Natural killer cell (primary cell): Measurements from ENCODE around the gene PIP5K1B. TPM values are rescaled to one million over a fixed set of nuclear protein-coding genes. Genes with fewer than 3 reads are reported as not detected.

Source experiments
- ATAC-seq, 3 donors: fragments of 150-1000 bp in 2 of 3; fragments of 200-7000 bp in 1 of 3; cut with Tn5 transposase; 1 replicate in 1 of 3; 2 replicates in 2 of 3; pipeline ENCODE4 v1.10.0; 2021; ENCODE audit warnings: mild to moderate bottlenecking in 2 of 3, moderate library complexity in 2 of 3
- DNase-seq, 2 donors: peaks; one replicate each; pipeline versions ENCODE4 v3.0.0 to v3.0.0-alpha.2; 2013 to 2021; ENCODE audit warnings: mixed read lengths in 1 of 2
- H3K27ac ChIP-seq: one replicate; pipeline ENCODE4 v1.5.1; 2013; ENCODE audit warnings: mild to moderate bottlenecking, low read length
- H3K27me3 ChIP-seq: one replicate; pipeline ENCODE4 v1.6.1; 2013; ENCODE audit warnings: low read length; ENCODE audit not compliant: control insufficient read depth, insufficient read depth
- H3K36me3 ChIP-seq: one replicate; pipeline ENCODE4 v1.6.1; 2013; ENCODE audit warnings: low read length; ENCODE audit not compliant: control insufficient read depth, insufficient read depth
- H3K4me1 ChIP-seq: one replicate; pipeline ENCODE4 v1.6.1; 2013; ENCODE audit warnings: low read length; ENCODE audit not compliant: control insufficient read depth, insufficient read depth
- H3K4me3 ChIP-seq: one replicate; pipeline ENCODE4 v1.5.1; 2013; ENCODE audit warnings: low read length
- H3K9me3 ChIP-seq: one replicate; pipeline ENCODE4 v1.6.1; 2013; ENCODE audit warnings: low read length; ENCODE audit not compliant: control insufficient read depth, insufficient read depth
- H3K27ac Mint-ChIP-seq, 2 donors: one replicate each; pipeline ENCODE4 v1.8.0; 2022; ENCODE audit warnings: mild to moderate bottlenecking in 2 of 2, mixed read lengths in 2 of 2, moderate library complexity in 1 of 2
- H3K27me3 Mint-ChIP-seq, 2 donors: one replicate each; pipeline ENCODE4 v1.8.0; 2022; ENCODE audit warnings: low read depth in 2 of 2, mixed read lengths in 2 of 2
- H3K36me3 Mint-ChIP-seq: one replicate; pipeline ENCODE4 v1.8.0; 2022; ENCODE audit warnings: mixed read lengths
- H3K4me1 Mint-ChIP-seq, 2 donors: one replicate each; pipeline ENCODE4 v1.8.0; 2022; ENCODE audit warnings: mixed read lengths in 2 of 2
- H3K4me3 Mint-ChIP-seq: one replicate; pipeline ENCODE4 v1.8.0; 2022; ENCODE audit warnings: mild to moderate bottlenecking, moderate library complexity, mixed read lengths
- H3K9me3 Mint-ChIP-seq, 2 donors: one replicate each; pipeline ENCODE4 v1.8.0; 2022; ENCODE audit warnings: mixed read lengths in 2 of 2
- WGBS: methylation state at CpG from one replicate; pipeline ENCODE4 v1.1.7; 2013; ENCODE audit warnings: missing lambda C conversion rate; ENCODE audit not compliant: insufficient coverage; 5-methylcytosine and 5-hydroxymethylcytosine counted together
- intact Hi-C: fragments of 100-400 bp; cut with micrococcal nuclease; formaldehyde crosslinking; loops from one replicate; pipeline ENCODE4 v1.14.2; 2022
- total RNA-seq, 4 donors: library from RNA; stranded (reverse); fragments of 120-200 nt in 1 of 4; gene quantifications; one replicate each; pipeline versions ENCODE4 v1.2.3 to v1.2.4, GENCODE V29; 2013 to 2022
- TF ChIP-seq, protein P1 (sequence below): fragments of 200-600 bp; IDR thresholded peaks from one replicate; pipeline ENCODE4 v1.8.0; 2022; ENCODE audit warnings: antibody characterized with exemption

Gene PIP5K1B
- total RNA-seq, 3 donors from 2014 or later (not counting 1 experiment from before 2014, with no cell fraction given): 0.73 to 3.4 (median 1.3) TPM

DNA sequence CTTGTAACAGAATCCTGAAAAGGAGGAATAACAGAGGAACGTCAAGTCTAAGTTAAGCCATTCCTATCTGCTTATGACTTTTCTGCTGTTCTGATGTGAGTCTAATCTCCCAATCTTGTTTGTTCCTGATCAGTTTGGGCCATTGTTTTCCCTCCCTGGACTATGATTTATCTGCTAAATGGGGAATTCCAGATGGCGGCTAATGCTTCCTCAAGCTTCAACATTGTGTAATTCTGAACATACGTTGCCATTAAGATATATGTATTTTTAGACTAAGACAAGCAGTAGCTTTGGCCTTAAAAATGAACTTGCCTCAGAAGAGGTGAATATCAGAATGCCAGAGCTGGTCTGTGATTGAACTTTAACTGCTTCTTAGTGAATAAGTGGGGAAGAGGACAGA lies 166.2 kb downstream of the PIP5K1B start:
- Histone ChIP-seq H3K27ac (no peak overlapping the region), H3K4me3 (no peak overlapping the region), H3K27me3 (no peaks in the 10 kb centered on the region), H3K9me3 (no peaks in the 10 kb centered on the region), H3K36me3 (no peaks in the 10 kb centered on the region), H3K4me1 (no peaks in the 10 kb centered on the region)
- no peaks in the 10 kb centered on the region for H3K4me1 Mint-ChIP-seq
- TF ChIP-seq, protein P1, sequence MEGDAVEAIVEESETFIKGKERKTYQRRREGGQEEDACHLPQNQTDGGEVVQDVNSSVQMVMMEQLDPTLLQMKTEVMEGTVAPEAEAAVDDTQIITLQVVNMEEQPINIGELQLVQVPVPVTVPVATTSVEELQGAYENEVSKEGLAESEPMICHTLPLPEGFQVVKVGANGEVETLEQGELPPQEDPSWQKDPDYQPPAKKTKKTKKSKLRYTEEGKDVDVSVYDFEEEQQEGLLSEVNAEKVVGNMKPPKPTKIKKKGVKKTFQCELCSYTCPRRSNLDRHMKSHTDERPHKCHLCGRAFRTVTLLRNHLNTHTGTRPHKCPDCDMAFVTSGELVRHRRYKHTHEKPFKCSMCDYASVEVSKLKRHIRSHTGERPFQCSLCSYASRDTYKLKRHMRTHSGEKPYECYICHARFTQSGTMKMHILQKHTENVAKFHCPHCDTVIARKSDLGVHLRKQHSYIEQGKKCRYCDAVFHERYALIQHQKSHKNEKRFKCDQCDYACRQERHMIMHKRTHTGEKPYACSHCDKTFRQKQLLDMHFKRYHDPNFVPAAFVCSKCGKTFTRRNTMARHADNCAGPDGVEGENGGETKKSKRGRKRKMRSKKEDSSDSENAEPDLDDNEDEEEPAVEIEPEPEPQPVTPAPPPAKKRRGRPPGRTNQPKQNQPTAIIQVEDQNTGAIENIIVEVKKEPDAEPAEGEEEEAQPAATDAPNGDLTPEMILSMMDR: no peak
- WGBS: 72% methylated on average over 3 of the region's 3 CpGs
- no peaks in the 10 kb centered on the region for H3K27me3 Mint-ChIP-seq
- H3K4me3 Mint-ChIP-seq: no peak overlapping the region
- DNase-seq (no peak), ATAC-seq (no peak)
- intact Hi-C loops: no loop called here
- no peaks in the 10 kb centered on the region for H3K9me3 Mint-ChIP-seq
- no peak overlapping the region for H3K27ac Mint-ChIP-seq
- H3K36me3 Mint-ChIP-seq: no peaks in the 10 kb centered on the region

- intact Hi-C loops: no loop called here
- H3K27me3 ChIP-seq: no peaks in the 10 kb centered on the region
- H3K36me3 ChIP-seq: no peaks in the 10 kb centered on the region
- H3K4me3 ChIP-seq: no peak overlapping the region
- ATAC-seq (no peak), DNase-seq (no peak)
- no peak overlapping the region for H3K27ac ChIP-seq
- no peaks in the 10 kb centered on the region for H3K4me1 Mint-ChIP-seq
- H3K4me1 ChIP-seq: no peaks in the 10 kb centered on the region
- H3K36me3 Mint-ChIP-seq: no peaks in the 10 kb centered on the region
- no peaks in the 10 kb centered on the region for H3K27me3 Mint-ChIP-seq
- TF ChIP-seq, protein P1: no peak
- H3K4me3 Mint-ChIP-seq: no peak overlapping the region
- no peaks in the 10 kb centered on the region for H3K9me3 ChIP-seq
- H3K9me3 Mint-ChIP-seq: no peaks in the 10 kb centered on the region
- no peak overlapping the region for H3K27ac Mint-ChIP-seq
- WGBS: 93% methylated on average over 8 of the region's 8 CpGs
Measured at GRCh38 chr9:68872026-68872501, 167.0 kb downstream of the PIP5K1B start.

GRCh38 chr9:68873179-68873578 lies 168.1 kb downstream of the PIP5K1B start:
- Histone ChIP-seq H3K9me3 (no peaks in the 10 kb centered on the region), H3K27ac (no peak overlapping the region), H3K4me3 (no peak overlapping the region), H3K36me3 (no peaks in the 10 kb centered on the region), H3K4me1 (no peaks in the 10 kb centered on the region), H3K27me3 (no peaks in the 10 kb centered on the region)
- Mint-ChIP-seq H3K27ac (no peak overlapping the region), H3K27me3 (peaks cover 0 to under 1% of the 10 kb centered on the region in 2 donors), H3K4me1 (no peaks in the 10 kb centered on the region), H3K9me3 (no peaks in the 10 kb centered on the region), H3K4me3 (no peak overlapping the region), H3K36me3 (no peaks in the 10 kb centered on the region)
- WGBS: 97% methylated on average over 6 of the region's 6 CpGs
- TF ChIP-seq, protein P1: no peak
- ATAC-seq (no peak), DNase-seq (no peak)
- intact Hi-C loops: no loop called here

DNA sequence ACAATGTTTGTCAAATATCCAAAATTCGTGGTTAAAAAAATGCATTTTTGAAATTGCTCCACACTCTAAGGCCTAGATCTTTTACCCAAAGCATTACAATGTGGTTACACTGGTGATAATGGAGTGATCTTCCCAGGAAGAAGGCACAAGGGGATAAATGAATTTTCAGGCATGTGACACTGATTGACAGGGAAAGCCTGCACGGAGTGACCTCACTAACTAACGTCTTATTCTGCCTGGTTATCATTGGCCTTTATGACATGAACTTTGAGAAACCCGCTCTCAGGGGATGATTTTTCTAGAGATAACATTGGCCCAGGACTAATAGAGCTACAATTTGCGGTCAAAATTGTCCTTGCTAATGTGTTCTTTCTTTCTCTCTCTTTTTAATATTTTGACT lies 171.2 kb downstream of the PIP5K1B start:
- TF ChIP-seq, protein P1: no peak
- H3K36me3 ChIP-seq: no peaks in the 10 kb centered on the region
- H3K9me3 ChIP-seq: no peaks in the 10 kb centered on the region
- DNase-seq (no peak), ATAC-seq (no peak)
- Mint-ChIP-seq H3K4me1 (no peaks in the 10 kb centered on the region), H3K27me3 (peaks cover 3 to 6% of the 10 kb centered on the region in 2 donors), H3K36me3 (no peaks in the 10 kb centered on the region), H3K4me3 (no peak overlapping the region), H3K27ac (no peak overlapping the region), H3K9me3 (no peaks in the 10 kb centered on the region)
- WGBS: 93% methylated on average over 4 of the region's 5 CpGs
- no peaks in the 10 kb centered on the region for H3K27me3 ChIP-seq
- no peak overlapping the region for H3K27ac ChIP-seq
- intact Hi-C loops: no loop called here
- no peak overlapping the region for H3K4me3 ChIP-seq
- H3K4me1 ChIP-seq: no peaks in the 10 kb centered on the region
